ENCODE data around the gene ZNF683.
A peak's percentile ranks its signal among the peaks of the same experiment; 100 is the strongest.
"Not testable (repeated sequence)": the region's sequence is repeated elsewhere in the genome, so short reads cannot be mapped to it uniquely, and the experiment has no call there.

The ZNF683 gene

DNA sequence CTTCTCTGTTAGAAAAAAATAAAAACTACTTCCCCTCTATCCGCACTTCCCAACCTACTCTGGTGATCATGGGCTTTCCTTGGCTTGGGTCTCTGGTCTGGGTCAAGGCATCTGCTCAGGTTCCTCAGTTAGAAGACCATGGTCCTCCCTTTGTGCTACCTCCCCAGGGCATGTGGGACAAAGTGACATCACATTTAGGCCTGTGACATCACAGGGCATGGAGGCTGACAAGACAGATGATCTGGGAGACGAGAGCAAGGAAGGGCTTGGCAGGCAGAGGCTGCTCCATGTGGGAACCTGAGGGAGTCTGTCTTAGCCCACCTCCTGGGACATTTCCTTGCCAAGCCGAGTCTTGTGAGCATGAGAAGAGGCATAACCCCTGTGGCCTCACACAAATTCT is at the start of gene ZNF683:
ZNF683 (minus strand) TSS at position 140 of the 400 bp plus-strand sequence. CDS start 4,179 bp downstream, outside the sequence.
- H3K9ac ChIP-seq (ENCODE audit: insufficient read length), result not testable (repeated sequence)

DNA sequence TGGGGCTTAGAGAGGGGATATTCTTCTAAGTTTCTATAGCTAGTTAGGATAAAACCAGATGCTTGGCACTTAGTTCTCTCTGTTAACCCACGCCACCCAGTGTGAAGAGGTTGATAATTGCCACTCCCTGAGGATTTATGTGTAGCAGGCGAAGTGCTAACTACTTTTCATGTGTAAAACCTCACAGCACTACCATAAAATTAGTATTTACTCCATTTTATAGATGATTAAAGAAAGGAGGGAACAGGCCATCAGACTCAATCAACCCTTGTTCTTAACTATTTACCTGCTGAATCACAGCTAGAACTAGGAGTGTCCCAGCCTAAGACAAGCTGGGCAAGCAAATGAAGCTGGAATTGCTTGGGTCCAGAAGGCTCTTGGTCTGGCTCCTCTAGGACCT is 46.9 kb upstream of the ZNF683 start:
- no peak for TF ChIP-seq EZH2 (IDR thresholded peaks at IDR 0.05)
- TF ChIP-seq POLR2AphosphoS5 (IDR thresholded peaks at IDR 0.05; ENCODE audit: borderline replicate concordance, low read depth, low read length), result no peak
- no peak for TF ChIP-seq FOXP2 (optimal IDR thresholded peaks at IDR 0.05; ENCODE audit: control extremely low read depth, extremely low read length, insufficient read depth)
- no peaks in the 10 kb centered on the region for H3K36me3 ChIP-seq (ENCODE audit: insufficient read depth, low read length)
- no peak overlapping the region for H3K4me3 ChIP-seq
- H3K9me3 ChIP-seq (ENCODE audit: low read depth, low read length), result no peaks in the 10 kb centered on the region
- no peak for DNase-seq (ENCODE audit: low read depth, low spot score)
- H3K9ac ChIP-seq (ENCODE audit: insufficient read length), result no peak overlapping the region
- no peak overlapping the region for H3K27ac ChIP-seq

More for the DNA sequence above, at the start of gene ZNF683:
- not testable (repeated sequence) for H3K4me3 ChIP-seq; H3K36me3 ChIP-seq (ENCODE audit: insufficient read depth, low read length); H3K27ac ChIP-seq; DNase-seq (ENCODE audit: low read depth, low spot score); H3K9me3 ChIP-seq (ENCODE audit: low read depth, low read length)

DNA sequence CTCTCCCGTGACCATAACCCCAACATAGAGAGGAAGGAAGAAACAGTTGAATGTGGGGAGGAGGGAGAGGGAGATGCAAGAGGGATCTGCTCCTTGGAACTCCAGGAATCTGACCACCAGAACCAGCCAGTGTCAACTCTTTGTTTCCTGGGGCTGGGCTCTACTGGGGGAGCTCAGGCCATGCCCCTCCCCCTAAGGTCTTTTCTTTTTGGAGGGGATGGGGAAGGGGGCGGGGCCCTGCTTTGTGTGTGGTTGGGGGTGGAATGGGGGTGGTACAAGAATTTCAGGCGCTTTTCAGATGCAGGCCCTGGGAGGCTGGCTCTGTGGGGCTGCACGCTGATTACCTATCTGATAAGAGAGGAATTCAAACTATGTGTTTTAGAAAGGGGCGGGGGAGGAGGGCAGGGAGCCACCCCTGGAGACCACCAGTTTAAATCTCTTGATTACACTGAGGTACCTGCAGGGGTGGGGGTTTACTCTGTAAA is 46.4 kb upstream of the ZNF683 start:
- no peak for DNase-seq (ENCODE audit: low read depth, low spot score)
- TF ChIP-seq FOXP2 (optimal IDR thresholded peaks at IDR 0.05; ENCODE audit: control extremely low read depth, extremely low read length, insufficient read depth) (no peak), EZH2 (IDR thresholded peaks at IDR 0.05) (no peak), POLR2AphosphoS5 (IDR thresholded peaks at IDR 0.05; ENCODE audit: borderline replicate concordance, low read depth, low read length) (no peak)
- Histone ChIP-seq H3K4me3 (no peak overlapping the region), H3K9me3 (ENCODE audit: low read depth, low read length) (no peaks in the 10 kb centered on the region), H3K9ac (ENCODE audit: insufficient read length) (no peak overlapping the region), H3K36me3 (ENCODE audit: insufficient read depth, low read length) (no peaks in the 10 kb centered on the region), H3K27ac (no peak overlapping the region)

DNA sequence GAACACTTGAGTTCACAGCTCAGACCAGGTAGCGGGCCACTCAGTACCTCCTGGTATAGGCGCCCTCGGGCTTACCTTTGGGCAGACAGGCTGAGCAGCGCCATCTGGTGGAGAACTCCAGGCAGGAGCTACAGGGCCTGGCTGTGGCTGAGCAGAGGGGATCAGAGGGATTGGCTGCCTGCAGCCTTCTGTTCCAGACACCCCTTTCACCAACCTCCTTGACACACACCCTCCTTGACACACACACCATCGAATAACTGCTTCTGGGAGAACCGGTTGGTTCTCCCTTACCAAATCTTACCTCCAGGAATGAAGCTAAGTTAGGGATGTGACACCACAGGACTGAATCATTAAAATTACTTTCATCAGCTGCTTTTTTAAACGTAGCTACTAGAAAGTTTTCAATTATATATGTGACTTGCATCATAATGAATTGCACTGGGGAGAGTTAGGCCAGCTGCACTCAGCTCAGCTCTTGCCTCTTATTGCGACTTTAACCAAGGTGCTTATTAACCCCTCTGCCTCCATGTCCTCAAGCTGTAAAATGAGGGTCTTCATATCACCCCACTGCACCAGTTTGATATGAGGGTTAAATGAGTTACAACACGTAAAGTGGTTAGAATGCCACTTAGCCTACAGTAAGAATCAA is 44.7 kb upstream of the ZNF683 start:
- H3K4me3 ChIP-seq, result no peak overlapping the region
- no peaks in the 10 kb centered on the region for H3K9me3 ChIP-seq (ENCODE audit: low read depth, low read length)
- TF ChIP-seq EZH2 (IDR thresholded peaks at IDR 0.05) (no peak), FOXP2 (optimal IDR thresholded peaks at IDR 0.05; ENCODE audit: control extremely low read depth, extremely low read length, insufficient read depth) (no peak), POLR2AphosphoS5 (IDR thresholded peaks at IDR 0.05; ENCODE audit: borderline replicate concordance, low read depth, low read length) (no peak)
- no peak overlapping the region for H3K27ac ChIP-seq
- no peak overlapping the region for H3K9ac ChIP-seq (ENCODE audit: insufficient read length)
- DNase-seq (ENCODE audit: low read depth, low spot score), result peak; percentile 10
- H3K36me3 ChIP-seq (ENCODE audit: insufficient read depth, low read length), result no peaks in the 10 kb centered on the region

DNA sequence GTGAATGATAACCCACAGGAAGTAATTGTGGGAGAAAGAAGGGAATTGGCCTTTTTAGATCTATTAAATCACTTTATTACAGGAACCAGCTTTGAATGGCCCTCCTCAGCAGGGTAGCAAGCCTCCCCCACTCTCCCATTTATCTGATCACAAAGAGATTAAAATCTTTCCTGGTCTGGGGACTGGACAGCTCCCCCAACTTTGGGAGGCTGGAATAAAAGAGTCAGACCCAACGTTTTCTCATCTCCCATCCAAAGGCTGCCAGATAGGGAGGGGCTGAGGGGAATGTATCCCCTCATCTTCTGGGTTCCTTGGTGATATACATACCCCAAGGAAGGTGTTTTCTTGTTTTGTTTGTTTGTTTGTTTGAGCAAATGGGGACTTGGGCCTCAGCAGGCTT is 40.5 kb upstream of the ZNF683 start:
- no peak overlapping the region for H3K9ac ChIP-seq (ENCODE audit: insufficient read length)
- H3K27ac ChIP-seq, result no peak overlapping the region
- no peak overlapping the region for H3K4me3 ChIP-seq
- no peak for DNase-seq (ENCODE audit: low read depth, low spot score)
- no peaks in the 10 kb centered on the region for H3K36me3 ChIP-seq (ENCODE audit: insufficient read depth, low read length)
- H3K9me3 ChIP-seq (ENCODE audit: low read depth, low read length), result no peaks in the 10 kb centered on the region
- TF ChIP-seq EZH2 (IDR thresholded peaks at IDR 0.05), result no peak
- TF ChIP-seq POLR2AphosphoS5 (IDR thresholded peaks at IDR 0.05; ENCODE audit: borderline replicate concordance, low read depth, low read length), result no peak
- TF ChIP-seq FOXP2 (optimal IDR thresholded peaks at IDR 0.05; ENCODE audit: control extremely low read depth, extremely low read length, insufficient read depth), result no peak

DNA sequence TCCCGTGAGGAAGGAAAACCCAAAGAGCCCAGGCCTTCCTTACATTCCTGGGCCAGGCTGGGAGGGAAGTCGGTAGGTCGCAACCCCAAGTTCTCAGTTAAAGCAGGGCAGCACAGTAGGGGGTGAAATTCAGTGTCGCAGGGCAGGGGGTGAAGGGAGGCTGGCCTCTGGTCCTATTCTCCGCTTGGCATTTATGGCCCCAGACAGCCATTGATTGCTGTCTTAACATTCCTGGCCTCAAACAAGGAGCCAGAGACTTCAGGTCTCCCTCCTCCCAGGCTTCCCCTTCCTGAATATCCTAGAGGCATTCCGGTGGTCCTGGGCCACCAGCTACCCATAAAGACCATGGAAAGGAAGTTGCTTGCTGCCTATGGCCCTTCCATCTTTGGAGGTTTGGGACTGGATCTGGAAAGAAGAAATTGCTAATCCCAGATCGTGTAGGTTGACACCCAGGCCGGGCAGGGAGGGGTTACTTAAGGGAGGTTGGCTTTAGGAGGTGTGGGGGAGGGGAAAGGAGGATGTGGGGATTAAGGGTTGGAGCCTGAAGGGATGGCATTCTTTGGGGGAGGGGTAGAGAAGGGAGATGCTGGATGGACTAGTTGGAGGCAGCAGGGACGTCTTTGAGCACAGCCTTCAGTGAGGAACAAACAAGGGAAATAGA is 39.8 kb upstream of the ZNF683 start:
- Histone ChIP-seq H3K9ac (ENCODE audit: insufficient read length) (no peak overlapping the region), H3K27ac (no peak overlapping the region), H3K9me3 (ENCODE audit: low read depth, low read length) (no peaks in the 10 kb centered on the region), H3K4me3 (no peak overlapping the region), H3K36me3 (ENCODE audit: insufficient read depth, low read length) (no peaks in the 10 kb centered on the region)
- no peak for DNase-seq (ENCODE audit: low read depth, low spot score)
- TF ChIP-seq EZH2 (IDR thresholded peaks at IDR 0.05) (no peak), FOXP2 (optimal IDR thresholded peaks at IDR 0.05; ENCODE audit: control extremely low read depth, extremely low read length, insufficient read depth) (no peak), POLR2AphosphoS5 (IDR thresholded peaks at IDR 0.05; ENCODE audit: borderline replicate concordance, low read depth, low read length) (no peak)

DNA sequence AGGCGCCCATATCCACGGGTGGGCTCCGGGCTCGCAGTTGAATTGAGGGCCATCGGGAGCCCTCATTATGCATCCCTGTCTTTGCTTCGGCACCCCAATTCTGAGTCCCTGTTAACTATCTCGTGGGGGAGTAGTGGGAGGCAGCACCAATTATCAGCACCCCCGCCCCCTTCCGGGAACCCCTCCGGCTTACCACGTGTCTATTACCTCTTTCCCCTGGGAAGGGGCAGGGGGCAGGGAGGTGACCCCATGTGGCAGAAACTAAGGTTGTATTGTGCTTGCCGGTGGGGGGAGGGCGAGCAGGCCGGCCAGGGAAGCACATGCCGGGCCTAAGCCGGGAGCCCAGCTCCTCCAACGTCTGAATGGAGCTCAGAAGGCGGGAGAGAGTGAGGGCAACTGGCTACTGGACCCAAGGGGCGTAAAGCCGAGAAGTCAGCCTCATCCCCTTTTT is 39.1 kb upstream of the ZNF683 start:
- Histone ChIP-seq H3K4me3 (no peak overlapping the region), H3K9me3 (ENCODE audit: low read depth, low read length) (no peaks in the 10 kb centered on the region), H3K36me3 (ENCODE audit: insufficient read depth, low read length) (no peaks in the 10 kb centered on the region), H3K9ac (ENCODE audit: insufficient read length) (no peak overlapping the region), H3K27ac (no peak overlapping the region)
- DNase-seq (ENCODE audit: low read depth, low spot score), result no peak
- TF ChIP-seq FOXP2 (optimal IDR thresholded peaks at IDR 0.05; ENCODE audit: control extremely low read depth, extremely low read length, insufficient read depth) (no peak), POLR2AphosphoS5 (IDR thresholded peaks at IDR 0.05; ENCODE audit: borderline replicate concordance, low read depth, low read length) (no peak), EZH2 (IDR thresholded peaks at IDR 0.05) (no peak)

DNA sequence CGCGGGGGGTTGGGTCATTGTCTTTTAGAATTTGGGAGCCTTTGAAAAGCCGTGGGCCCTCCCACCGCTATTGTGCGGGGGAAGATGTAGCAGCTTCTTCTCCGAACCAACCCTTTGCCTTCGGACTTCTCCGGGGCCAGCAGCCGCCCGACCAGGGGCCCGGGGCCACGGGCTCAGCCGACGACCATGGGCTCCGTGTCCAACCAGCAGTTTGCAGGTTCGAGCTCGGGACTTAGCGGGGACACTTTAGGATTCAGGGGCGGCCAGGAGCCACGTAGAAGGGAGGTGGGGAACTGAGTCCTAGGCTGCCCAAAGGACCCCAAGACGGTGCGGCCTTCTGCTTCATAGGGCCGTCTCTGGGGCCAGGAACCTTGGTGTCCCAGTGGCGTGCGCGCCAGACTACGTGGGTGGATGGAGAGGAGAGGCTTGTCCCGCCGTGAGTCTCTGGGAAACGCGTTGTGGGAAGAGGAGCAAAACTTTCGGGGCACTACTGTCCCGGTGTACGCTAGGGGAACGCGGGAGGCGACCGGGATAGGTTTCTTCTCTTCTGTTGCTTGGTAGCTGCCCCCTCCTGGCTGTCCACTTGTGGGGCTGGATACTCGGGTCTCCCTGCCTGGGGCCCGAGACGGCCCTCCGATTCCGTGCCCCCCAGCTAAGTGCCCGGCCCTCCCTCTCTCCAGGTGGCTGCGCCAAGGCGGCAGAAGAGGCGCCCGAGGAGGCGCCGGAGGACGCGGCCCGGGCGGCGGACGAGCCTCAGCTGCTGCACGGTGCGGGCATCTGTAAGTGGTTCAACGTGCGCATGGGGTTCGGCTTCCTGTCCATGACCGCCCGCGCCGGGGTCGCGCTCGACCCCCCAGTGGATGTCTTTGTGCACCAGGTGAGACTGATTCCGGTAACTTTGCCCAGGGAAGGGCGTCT is 38.4 kb upstream of the ZNF683 start, which contains the start of gene LIN28A:
LIN28A (plus strand) TSS at position 112 of the 918 bp plus-strand sequence; CDS start at position 187, 75 bp downstream.
- H3K27ac ChIP-seq, result no peak within 1 kb of the TSS
- H3K4me3 ChIP-seq, result no peak within 1 kb of the TSS
- no peaks in the 10 kb centered on the region for H3K36me3 ChIP-seq (ENCODE audit: insufficient read depth, low read length)
- no peak for DNase-seq (ENCODE audit: low read depth, low spot score)
- no peak for TF ChIP-seq FOXP2 (optimal IDR thresholded peaks at IDR 0.05; ENCODE audit: control extremely low read depth, extremely low read length, insufficient read depth)
- no peak for TF ChIP-seq EZH2 (IDR thresholded peaks at IDR 0.05)
- no peak for TF ChIP-seq POLR2AphosphoS5 (IDR thresholded peaks at IDR 0.05; ENCODE audit: borderline replicate concordance, low read depth, low read length)
- H3K9me3 ChIP-seq (ENCODE audit: low read depth, low read length), result no peaks in the 10 kb centered on the region
- no peak within 1 kb of the TSS for H3K9ac ChIP-seq (ENCODE audit: insufficient read length)

Data from SK-N-MC (cell line).